SU-DHL-6 (cell line): ENCODE data around the gene KCNN2.

Experiments
- H2AFZ ChIP-seq: fragments of 200-600 bp; sonication (generic); 2 replicates; pipeline ENCODE4 v1.6.1; 2014; ENCODE audit warnings: low read depth, mild to moderate bottlenecking, moderate library complexity, mixed read lengths, antibody characterized with exemption, low read length; ENCODE audit not compliant: severe bottlenecking
- H3F3A ChIP-seq: fragments of 200-600 bp; shearing (Covaris generic); 2 replicates; pipeline ENCODE4 v1.6.0; 2016; ENCODE audit warnings: antibody characterized with exemption, mild to moderate bottlenecking; ENCODE audit not compliant: insufficient read depth
- H3K27ac ChIP-seq: fragments of 200-600 bp; sonication (generic); 2 replicates; pipeline ENCODE4 v1.5.1; 2016; ENCODE audit warnings: low read depth, mild to moderate bottlenecking, low read length, moderate library complexity, mixed read lengths
- H3K27me3 ChIP-seq: fragments of 200-600 bp; sonication (generic), shearing (Covaris generic); 2 replicates; pipeline ENCODE4 v1.6.0; 2014; ENCODE audit warnings: mild to moderate bottlenecking, low read length
- H3K36me3 ChIP-seq: fragments of 200-600 bp; sonication (generic); 2 replicates; pipeline ENCODE4 v1.6.1; 2014; ENCODE audit warnings: mild to moderate bottlenecking, low read length, mixed read lengths
- H3K4me2 ChIP-seq: fragments of 300-600, 200-600 bp; shearing (Covaris generic), sonication (generic); 2 replicates; pipeline ENCODE4 v1.6.0; 2014; ENCODE audit warnings: low read length, low read depth, mild to moderate bottlenecking; ENCODE audit not compliant: poor library complexity, severe bottlenecking
- H3K4me3 ChIP-seq: fragments of 200-600 bp; sonication (generic); 2 replicates; pipeline ENCODE4 v1.5.1; 2014; ENCODE audit warnings: antibody characterized with exemption, low read length, mild to moderate bottlenecking, mixed read lengths; ENCODE audit not compliant: insufficient read depth, poor library complexity, severe bottlenecking
- H3K79me2 ChIP-seq: fragments of 200-600 bp; sonication (generic); 2 replicates; pipeline ENCODE4 v1.6.1; 2014; ENCODE audit warnings: mild to moderate bottlenecking, low read length, moderate library complexity; ENCODE audit not compliant: insufficient read depth
- H3K9ac ChIP-seq: fragments of 200-600 bp; sonication (generic); 2 replicates; pipeline ENCODE4 v1.7.0; 2014; ENCODE audit warnings: mild to moderate bottlenecking, low read length
- H3K9me2 ChIP-seq: fragments of 200-600 bp; sonication (generic); replicated peaks from 2 replicates; pipeline ENCODE4 v1.6.1; 2014; ENCODE audit warnings: low read length; ENCODE audit not compliant: insufficient read depth
- H3K9me3 ChIP-seq: fragments of 200-600 bp; sonication (generic); 2 replicates; pipeline ENCODE4 v1.6.1; 2014; ENCODE audit warnings: low read length, mixed read lengths; ENCODE audit not compliant: insufficient read depth
- H4K20me1 ChIP-seq: fragments of 200-600 bp; sonication (generic); 2 replicates; pipeline ENCODE4 v1.6.1; 2014; ENCODE audit warnings: low read depth, mild to moderate bottlenecking, antibody characterized with exemption, low read length, moderate library complexity, mixed read lengths
- CTCF ChIP-seq: fragments of 200-600 bp; sonication (generic); IDR thresholded peaks from one replicate; pipeline ENCODE4 v1.5.1; 2017; ENCODE audit warnings: antibody characterized with exemption, mild to moderate bottlenecking, low read length, moderate library complexity; ENCODE audit not compliant: insufficient read depth, poor library complexity, severe bottlenecking
- EZH2phosphoT487 ChIP-seq: fragments of 200-600 bp; sonication (generic), shearing (Covaris generic); conservative IDR thresholded peaks from 2 replicates; pipeline ENCODE4 v1.6.1; 2018; ENCODE audit warnings: mild to moderate bottlenecking, antibody characterized with exemption, low read length, moderate library complexity, mixed read lengths

The KCNN2 gene

GRCh38 chr5:114418176-114419066, 56.6 kb downstream of the KCNN2 start:
- Histone ChIP-seq H3K79me2 (no peaks in the 10 kb centered on the region), H3K9me2 (no peaks in the 10 kb centered on the region), H3K36me3 (no peaks in the 10 kb centered on the region), H3F3A (no peaks in the 10 kb centered on the region), H3K4me2 (no peak overlapping the region), H4K20me1 (no peaks in the 10 kb centered on the region), H2AFZ (no peak overlapping the region), H3K27me3 (no peaks in the 10 kb centered on the region), H3K27ac (no peak overlapping the region), H3K9me3 (no peaks in the 10 kb centered on the region), H3K9ac (no peak overlapping the region), H3K4me3 (no peak overlapping the region)
- TF ChIP-seq EZH2phosphoT487 = no peak

DNA sequence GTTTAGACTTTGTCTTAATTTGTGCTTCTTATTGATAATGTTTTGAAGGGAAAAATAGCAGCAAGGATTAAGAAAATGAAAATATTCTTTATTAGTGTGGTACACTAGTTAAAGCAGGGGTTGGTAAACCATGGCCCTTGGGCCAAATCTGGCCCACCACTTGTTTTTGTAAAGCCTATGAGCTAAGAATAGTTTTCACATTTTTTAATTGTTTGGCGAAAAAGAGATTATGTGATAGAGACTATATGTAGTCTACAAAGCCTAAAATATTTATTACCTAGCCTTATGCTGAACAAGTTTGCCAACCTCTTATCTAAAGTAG, 57.2 kb downstream of the KCNN2 start:
- H3F3A ChIP-seq = no peaks in the 10 kb centered on the region
- no peak overlapping the region for H3K27ac ChIP-seq
- no peaks in the 10 kb centered on the region for H3K36me3 ChIP-seq
- TF ChIP-seq EZH2phosphoT487 = no peak
- TF ChIP-seq CTCF = no peak
- H3K27me3 ChIP-seq = no peaks in the 10 kb centered on the region
- no peaks in the 10 kb centered on the region for H4K20me1 ChIP-seq
- H3K9me2 ChIP-seq = no peaks in the 10 kb centered on the region
- H2AFZ ChIP-seq = no peak overlapping the region
- H3K4me2 ChIP-seq = no peak overlapping the region
- no peak overlapping the region for H3K9ac ChIP-seq
- H3K4me3 ChIP-seq = no peak overlapping the region
- H3K9me3 ChIP-seq = no peaks in the 10 kb centered on the region
- H3K79me2 ChIP-seq = no peaks in the 10 kb centered on the region

DNA sequence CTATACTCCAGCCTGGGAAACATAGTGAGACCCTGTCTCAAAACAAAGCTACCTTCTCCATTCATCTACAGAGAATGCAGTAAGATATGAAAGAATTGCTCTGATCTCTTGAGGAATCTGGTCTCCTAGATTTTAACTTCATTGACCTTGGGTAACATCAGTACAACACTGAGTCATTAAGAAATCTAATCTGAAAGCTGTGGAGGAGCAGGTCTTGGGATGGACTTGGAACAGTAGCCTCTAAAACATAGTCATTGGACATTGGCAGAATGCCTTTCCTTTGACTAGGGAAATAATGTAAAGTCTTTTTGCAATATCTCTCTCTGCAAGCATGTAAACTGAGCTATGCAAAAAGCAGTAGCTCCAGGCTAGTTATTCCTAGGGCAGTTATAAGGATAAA, 58.1 kb downstream of the KCNN2 start:
- Histone ChIP-seq H3K4me2 (no peak overlapping the region), H3K9me2 (no peaks in the 10 kb centered on the region), H3K9me3 (no peaks in the 10 kb centered on the region), H3F3A (no peaks in the 10 kb centered on the region), H3K4me3 (no peak overlapping the region), H3K27ac (no peak overlapping the region), H2AFZ (no peak overlapping the region), H3K9ac (no peak overlapping the region), H3K36me3 (no peaks in the 10 kb centered on the region), H4K20me1 (no peaks in the 10 kb centered on the region), H3K27me3 (no peaks in the 10 kb centered on the region), H3K79me2 (no peaks in the 10 kb centered on the region)
- TF ChIP-seq EZH2phosphoT487 = no peak
- no peak for TF ChIP-seq CTCF

- H3K9me2 ChIP-seq = no peaks in the 10 kb centered on the region
- TF ChIP-seq CTCF = no peak
- no peak for TF ChIP-seq EZH2phosphoT487
- no peaks in the 10 kb centered on the region for H3F3A ChIP-seq
- no peaks in the 10 kb centered on the region for H3K79me2 ChIP-seq
- H3K4me2 ChIP-seq = no peak overlapping the region
- no peak overlapping the region for H3K4me3 ChIP-seq
- no peak overlapping the region for H2AFZ ChIP-seq
- H3K27ac ChIP-seq = no peak overlapping the region
- no peaks in the 10 kb centered on the region for H4K20me1 ChIP-seq
- H3K27me3 ChIP-seq = no peaks in the 10 kb centered on the region
- no peaks in the 10 kb centered on the region for H3K9me3 ChIP-seq
- no peaks in the 10 kb centered on the region for H3K36me3 ChIP-seq
- H3K9ac ChIP-seq = no peak overlapping the region
These were observed 65.3 kb downstream of the KCNN2 start for GRCh38 chr5:114427204-114427603.
